ENCODE results near the gene MACROH2A1. TPM values are rescaled to one million over a fixed set of nuclear protein-coding genes. Genes with fewer than 3 reads are reported as not detected.
"Not testable (repeated sequence)": the region's sequence is repeated elsewhere in the genome, so short reads cannot be mapped to it uniquely, and the experiment has no call there.

Gene MACROH2A1
- total RNA-seq, 1 donor from 2014 or later, result 101 TPM

- DNase-seq, result no peak
Measured at GRCh38 chr5:135376961-135377624, 21.9 kb downstream of the MACROH2A1 start.

GRCh38 chr5:135375040-135375793 lies 23.8 kb downstream of the MACROH2A1 start:
- DNase-seq, result no peak

- DNase-seq, result no peak
Measured at GRCh38 chr5:135373736-135374515, 25.1 kb downstream of the MACROH2A1 start.

GRCh38 chr5:135372654-135373381 lies 26.2 kb downstream of the MACROH2A1 start:
- no peak for DNase-seq

- DNase-seq, result no peak
Measured at GRCh38 chr5:135371622-135372232, 27.3 kb downstream of the MACROH2A1 start.

- no peak for DNase-seq
Measured at GRCh38 chr5:135369952-135370351, 29.1 kb downstream of the MACROH2A1 start.

GRCh38 chr5:135367554-135367953 lies 31.5 kb downstream of the MACROH2A1 start:
- DNase-seq, result no peak

GRCh38 chr5:135367076-135367475 lies 32.0 kb downstream of the MACROH2A1 start:
- no peak for DNase-seq

- DNase-seq, result no peak
Measured at GRCh38 chr5:135365281-135365680, 33.8 kb downstream of the MACROH2A1 start.

GRCh38 chr5:135364421-135365262 lies 34.4 kb downstream of the MACROH2A1 start:
- DNase-seq, result no peak

GRCh38 chr5:135363342-135363741 lies 35.7 kb downstream of the MACROH2A1 start:
- DNase-seq, result not testable (repeated sequence)

GRCh38 chr5:135362102-135362501 lies 36.9 kb downstream of the MACROH2A1 start:
- DNase-seq, result no peak

- DNase-seq, result no peak
Measured at GRCh38 chr5:135360278-135361274, 38.5 kb downstream of the MACROH2A1 start.

- DNase-seq, result no peak
Measured at GRCh38 chr5:135359374-135360165, 39.5 kb downstream of the MACROH2A1 start.

GRCh38 chr5:135357685-135358084 lies 41.3 kb downstream of the MACROH2A1 start:
- DNase-seq, result no peak

GRCh38 chr5:135356522-135357318 lies 42.3 kb downstream of the MACROH2A1 start:
- DNase-seq, result no peak

GRCh38 chr5:135355169-135355568 lies 43.9 kb downstream of the MACROH2A1 start:
- no peak for DNase-seq
